GM23338 (cell line): ENCODE results near the gene UGT2A1. TPM values are rescaled to one million over a fixed set of nuclear protein-coding genes. Genes with fewer than 3 reads are reported as not detected.

Source experiments
- ATAC-seq: fragments of 200-7000 bp; cut with Tn5 transposase; 3 replicates; pipeline ENCODE4 v1.9.1; 2020
- DNase-seq: peaks from one replicate; pipeline ENCODE4 v3.0.0-alpha.2; 2015; ENCODE audit warnings: low spot score
- H2AFZ ChIP-seq: fragments of 200-600 bp; sonication (generic); 2 replicates; pipeline ENCODE4 v1.8.0; 2016; ENCODE audit warnings: antibody characterized with exemption, mild to moderate bottlenecking, moderate library complexity
- H3F3A ChIP-seq: fragments of 200-600 bp; sonication (generic); replicated peaks from 2 replicates; pipeline ENCODE4 v1.8.0; 2017; ENCODE audit warnings: antibody characterized with exemption, mixed run types, low read depth
- H3K27ac ChIP-seq: fragments of 200-600 bp; sonication (generic); 2 replicates; pipeline ENCODE4 v1.6.1; 2016; ENCODE audit warnings: low read depth
- H3K27me3 ChIP-seq: fragments of 200-600 bp; sonication (generic); 2 replicates; pipeline ENCODE4 v1.8.0; 2016; ENCODE audit warnings: mild to moderate bottlenecking, mixed run types, moderate library complexity; ENCODE audit not compliant: insufficient read depth
- H3K36me3 ChIP-seq: fragments of 200-600 bp; sonication (generic); 2 replicates; pipeline ENCODE4 v1.8.0; 2016; ENCODE audit warnings: mild to moderate bottlenecking; ENCODE audit not compliant: insufficient read depth
- H3K4me1 ChIP-seq: fragments of 200-600 bp; sonication (generic); 2 replicates; pipeline ENCODE4 v1.8.0; 2016; ENCODE audit warnings: mild to moderate bottlenecking, moderate library complexity; ENCODE audit not compliant: insufficient read depth
- H3K4me2 ChIP-seq: fragments of 200-600 bp; sonication (generic); 2 replicates; pipeline ENCODE4 v1.7.1; 2017; ENCODE audit warnings: mixed run types
- H3K4me3 ChIP-seq: fragments of 200-600 bp; sonication (generic); 2 replicates; pipeline ENCODE4 v1.6.1; 2016; ENCODE audit warnings: mixed run types
- H3K79me2 ChIP-seq: fragments of 200-600 bp; sonication (generic); replicated peaks from 2 replicates; pipeline ENCODE4 v1.8.0; 2017; ENCODE audit warnings: mild to moderate bottlenecking; ENCODE audit not compliant: insufficient read depth
- H3K9me2 ChIP-seq: fragments of 200-600 bp; sonication (generic); 2 replicates; pipeline ENCODE4 v1.8.0; 2017; ENCODE audit not compliant: insufficient read depth
- H4K20me1 ChIP-seq: fragments of 200-600 bp; sonication (generic); replicated peaks from 2 replicates; pipeline ENCODE4 v1.8.0; 2017; ENCODE audit warnings: mild to moderate bottlenecking; ENCODE audit not compliant: insufficient read depth
- H3K27ac Mint-ChIP-seq: 2 replicates; pipeline ENCODE4 v1.8.0; 2020; ENCODE audit warnings: inconsistent platforms, mild to moderate bottlenecking, moderate library complexity, mixed read lengths
- H3K27me3 Mint-ChIP-seq: 3 replicates; pipeline ENCODE4 v1.8.0; 2022; ENCODE audit warnings: low read depth, mild to moderate bottlenecking, moderate library complexity, mixed read lengths, inconsistent platforms; ENCODE audit not compliant: insufficient read depth, poor library complexity
- H3K36me3 Mint-ChIP-seq: 3 replicates; pipeline ENCODE4 v1.8.0; 2021; ENCODE audit warnings: low read depth, mild to moderate bottlenecking, inconsistent platforms, moderate library complexity, mixed read lengths
- H3K4me1 Mint-ChIP-seq: 3 replicates; pipeline ENCODE4 v1.8.0; 2020; ENCODE audit warnings: mild to moderate bottlenecking, inconsistent platforms, mixed read lengths
- H3K4me3 Mint-ChIP-seq: 3 replicates; pipeline ENCODE4 v1.8.0; 2021; ENCODE audit warnings: moderate library complexity, mild to moderate bottlenecking, inconsistent platforms, mixed read lengths
- H3K9me3 Mint-ChIP-seq: 3 replicates; pipeline ENCODE4 v1.8.0; 2020; ENCODE audit warnings: moderate library complexity, mild to moderate bottlenecking, inconsistent platforms, mixed read lengths
- CREB1 ChIP-seq: fragments of 250-450 bp; sonication (Bioruptor Pico); IDR thresholded peaks from 2 replicates; pipeline ENCODE4 v1.5.0; 2020; ENCODE audit warnings: low read depth, mild to moderate bottlenecking, moderate library complexity
- CTCF ChIP-seq, 2 experiments: fragments of 200-600 bp in 1 of 2; sonication (generic) in 1 of 2; conservative IDR thresholded peaks; 2 replicates each; pipeline versions ENCODE4 v1.5.1 to v1.6.1; 2016 to 2017; ENCODE audit warnings: antibody characterized with exemption in 2 of 2, low read depth in 2 of 2, mild to moderate bottlenecking in 2 of 2, moderate library complexity in 1 of 2
- ETS1 ChIP-seq: IDR thresholded peaks from 2 replicates; pipeline ENCODE4 v1.6.1; 2016; ENCODE audit warnings: antibody characterized with exemption
- EZH2 ChIP-seq: fragments of 200-600 bp; sonication (generic); IDR thresholded peaks from one replicate; pipeline ENCODE4 v1.8.0; 2017; ENCODE audit warnings: antibody characterized with exemption, mild to moderate bottlenecking, low read depth; ENCODE audit not compliant: unreplicated experiment
- EZH2phosphoT487 ChIP-seq: fragments of 200-600 bp; sonication (generic); IDR thresholded peaks from one replicate; pipeline ENCODE4 v1.8.1; 2018; ENCODE audit warnings: antibody characterized with exemption; ENCODE audit not compliant: unreplicated experiment
- JUNB ChIP-seq: IDR thresholded peaks from one replicate; pipeline ENCODE4 v1.6.1; 2016; ENCODE audit warnings: antibody characterized with exemption; ENCODE audit not compliant: unreplicated experiment
- NANOG ChIP-seq: IDR thresholded peaks from 2 replicates; pipeline ENCODE4 v1.6.1; 2016; ENCODE audit warnings: antibody characterized with exemption, borderline replicate concordance
- POLR2AphosphoS5 ChIP-seq: IDR thresholded peaks from 2 replicates; pipeline ENCODE4 v1.6.1; 2016; ENCODE audit warnings: antibody characterized with exemption, low read depth
- REST ChIP-seq: IDR thresholded peaks from one replicate; pipeline ENCODE4 v1.6.1; 2018; ENCODE audit warnings: antibody characterized with exemption; ENCODE audit not compliant: unreplicated experiment
- STAT1 ChIP-seq: IDR thresholded peaks from one replicate; pipeline ENCODE4 v1.6.1; 2016; ENCODE audit warnings: antibody characterized with exemption; ENCODE audit not compliant: unreplicated experiment
- ZNF114 ChIP-seq: fragments of 250-450 bp; sonication (Bioruptor Pico); IDR thresholded peaks from 2 replicates; pipeline ENCODE4 v1.5.0; 2020; ENCODE audit warnings: mild to moderate bottlenecking, moderate library complexity
- ZNF331 ChIP-seq: fragments of 250-450 bp; sonication (Bioruptor Pico); IDR thresholded peaks from 2 replicates; pipeline ENCODE4 v1.5.0; 2020; ENCODE audit warnings: low read depth, mild to moderate bottlenecking, moderate library complexity
- ZNF462 ChIP-seq: fragments of 250-450 bp; sonication (Bioruptor Pico); IDR thresholded peaks from 2 replicates; pipeline ENCODE4 v1.5.0; 2020; ENCODE audit warnings: mild to moderate bottlenecking, moderate library complexity
- long read RNA-seq: library from polyadenylated mRNA; unstranded; transcript quantifications from one replicate; pipeline ENCODE4 v2.0.0, GENCODE V29; 2020; ENCODE audit not compliant: unreplicated experiment
- polyA plus RNA-seq: library from polyadenylated mRNA; unstranded; fragments of >200 nt; fragmentation: Nextera tagmentation; extraction: Ambion mirVana; gene quantifications from 2 replicates; pipeline ENCODE4 v1.2.1, GENCODE V29; 2016
- total RNA-seq: library from RNA; depleted of rRNA; stranded (reverse); fragments of >200 nt; shearing (Covaris generic); gene quantifications from 2 replicates; pipeline ENCODE4 v1.2.3, GENCODE V29; 2014; rRNA removed

UGT2A1 gene
- total RNA-seq (not detected in 2 replicates), polyA plus RNA-seq (not detected in 2 replicates)
- long read RNA-seq: 0 reads

GRCh38 chr4:69653147-69653546 is at the start of gene UGT2A1:
TSS of gene UGT2A1 (minus strand) at chr4:69653247. CDS start at chr4:69647644, 5,603 bp downstream.
- Histone ChIP-seq H3K4me1 (no peaks in the 10 kb centered on the region), H3K9me2 (no peaks in the 10 kb centered on the region), H3K27ac (no peak within 1 kb of the TSS), H3K36me3 (no peaks in the 10 kb centered on the region), H2AFZ (no peak within 1 kb of the TSS), H3K79me2 (no peaks in the 10 kb centered on the region), H3K4me2 (no peak within 1 kb of the TSS), H3F3A (no peaks in the 10 kb centered on the region), H4K20me1 (no peaks in the 10 kb centered on the region), H3K27me3 (no peaks in the 10 kb centered on the region), H3K4me3 (no peak within 1 kb of the TSS)
- no peak for ATAC-seq
- Mint-ChIP-seq H3K4me1 (no peaks in the 10 kb centered on the region), H3K27ac (no peak within 1 kb of the TSS), H3K9me3 (no peaks in the 10 kb centered on the region), H3K4me3 (no peak within 1 kb of the TSS), H3K27me3 (no peaks in the 10 kb centered on the region), H3K36me3 (0 out of 3 replicates have a peak, but pooled peaks cover 3% of the 10 kb centered on the region)
- no peak for DNase-seq
- TF ChIP-seq ZNF114: no peak
- TF ChIP-seq ZNF462 (CRISPR knock-in tag): no peak
- TF ChIP-seq EZH2: no peak
- TF ChIP-seq NANOG: no peak
- no peak for TF ChIP-seq POLR2AphosphoS5
- no peak for TF ChIP-seq ZNF331 (CRISPR knock-in tag)
- no peak for TF ChIP-seq JUNB
- no peak for TF ChIP-seq REST
- no peak for TF ChIP-seq CTCF (conservative IDR thresholded peaks at IDR 0.05; ENCODE audit: low read depth in 2 of 2)
- no peak for TF ChIP-seq EZH2phosphoT487
- TF ChIP-seq STAT1: no peak
- TF ChIP-seq CREB1: no peak
- TF ChIP-seq ETS1: no peak
